ENCODE data around the gene STRA8. TPM values are rescaled to one million over a fixed set of nuclear protein-coding genes. Genes with fewer than 3 reads are reported as not detected.

Gene STRA8, protein sequence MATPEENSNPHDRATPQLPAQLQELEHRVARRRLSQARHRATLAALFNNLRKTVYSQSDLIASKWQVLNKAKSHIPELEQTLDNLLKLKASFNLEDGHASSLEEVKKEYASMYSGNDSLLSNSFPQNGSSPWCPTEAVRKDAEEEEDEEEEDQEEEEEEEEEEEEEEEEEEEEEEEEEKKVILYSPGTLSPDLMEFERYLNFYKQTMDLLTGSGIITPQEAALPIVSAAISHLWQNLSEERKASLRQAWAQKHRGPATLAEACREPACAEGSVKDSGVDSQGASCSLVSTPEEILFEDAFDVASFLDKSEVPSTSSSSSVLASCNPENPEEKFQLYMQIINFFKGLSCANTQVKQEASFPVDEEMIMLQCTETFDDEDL
- not detected for total RNA-seq

DNA sequence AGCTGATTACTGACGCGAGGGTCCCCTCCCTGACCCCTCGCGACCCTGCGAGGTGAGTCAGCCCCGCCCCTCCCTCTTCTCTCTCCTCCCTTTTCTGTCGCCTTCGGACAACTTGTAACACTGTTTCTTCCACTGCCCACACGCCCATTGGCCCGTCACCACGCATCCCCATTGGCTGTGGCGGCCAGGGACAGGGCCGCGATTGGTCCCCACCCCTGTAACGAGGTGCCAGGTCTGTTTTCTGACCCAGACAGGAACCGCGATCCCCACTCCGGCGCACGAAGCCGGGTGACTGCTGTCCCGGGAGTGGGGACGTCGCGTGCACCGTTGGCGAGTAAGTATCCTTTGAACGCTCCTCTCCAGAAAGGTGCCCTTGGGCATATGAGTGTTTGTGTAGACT lies at the start of gene STRA8:
TSS of gene STRA8 (plus strand) at position 269 of the 400 bp plus-strand sequence. CDS start 6,687 bp downstream, outside the sequence.

DNA sequence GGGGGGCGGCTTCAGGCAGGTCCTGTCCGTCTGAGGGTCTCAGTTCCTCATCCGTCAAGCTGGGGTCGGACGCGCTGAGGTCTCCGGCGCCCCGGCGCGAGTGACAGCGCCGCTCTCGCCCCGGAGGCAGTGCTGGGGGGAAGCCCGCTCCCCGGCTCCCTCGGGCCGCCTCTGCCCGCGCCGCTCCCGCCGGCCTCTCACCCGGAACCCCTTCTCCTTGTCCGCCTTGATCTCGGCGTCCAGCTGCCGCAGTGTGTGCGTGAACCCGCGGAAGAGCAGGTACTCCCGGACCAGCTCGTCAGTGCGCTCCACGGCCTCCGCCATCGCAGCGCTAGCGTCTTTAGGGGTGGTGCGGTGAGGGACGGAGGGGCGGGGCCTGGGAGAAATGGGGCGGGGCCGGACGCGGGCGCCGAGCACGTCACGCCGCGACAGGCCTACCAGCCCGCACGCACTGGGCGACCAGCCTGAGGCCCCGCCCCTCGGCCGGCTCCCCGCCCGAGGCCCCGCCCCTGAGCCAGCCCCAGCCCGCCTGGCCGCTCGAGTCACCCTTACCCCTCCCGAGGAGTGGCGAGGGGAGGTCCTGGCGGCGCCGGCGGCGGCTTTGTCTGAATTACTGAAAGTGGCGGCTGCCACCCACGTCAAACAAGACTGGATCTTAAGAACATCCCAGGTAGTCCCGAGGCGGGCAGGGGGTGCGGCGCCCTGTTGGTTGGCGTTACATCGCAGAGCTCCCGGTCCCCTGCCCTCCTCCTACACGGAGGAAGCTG lies 22.3 kb upstream of the STRA8 start, which contains the start of gene WDR91:
TSS of gene WDR91 (minus strand) at position 348 of the 767 bp plus-strand sequence. CDS start at position 324, 24 bp downstream.

Small RNAs within 50 kb of the gene (small RNA-seq; reads per million reads assigned to genes)
- not detected for gene MIR6509

Other genes with a start within 250 kb of the STRA8 start
- 7.4 TPM for gene AGBL3, start 247.3 kb upstream of the STRA8 start, total RNA-seq
- gene TMEM140, start 85.8 kb upstream of the STRA8 start, total RNA-seq, result 0.92 TPM
- gene CYREN, start 63.1 kb upstream of the STRA8 start, total RNA-seq, result 14.3 TPM
- gene WDR91, start 22.3 kb upstream of the STRA8 start, total RNA-seq, result 13.1 TPM

Measured in diencephalon (tissue), 1 donor.